GM12874 (cell line): Measurements from ENCODE around the gene DENR.
"Not testable (repeated sequence)": the region's sequence is repeated elsewhere in the genome, so short reads cannot be mapped to it uniquely, and the experiment has no call there.

Experiments used
- CTCF ChIP-seq: IDR thresholded peaks from 2 replicates; pipeline ENCODE4 v1.5.1; 2011; ENCODE audit warnings: low read depth, mild to moderate bottlenecking, control low read depth, low read length, moderate library complexity; ENCODE audit not compliant: insufficient read depth

Gene DENR

GRCh38 chr12:122752464-122753318 lies at the start of gene DENR:
Gene DENR (plus strand): TSS chr12:122752824. CDS start chr12:122753702, 878 bp downstream.
- TF ChIP-seq CTCF: peak; percentile 97

GRCh38 chr12:122702890-122703611 lies 49.6 kb upstream of the DENR start, which contains the start of gene HCAR2:
Gene HCAR2 (minus strand): TSS chr12:122703357. CDS start chr12:122703283, 74 bp downstream.
- TF ChIP-seq CTCF: not testable (repeated sequence)

- TF ChIP-seq CTCF: not testable (repeated sequence)
Observed at GRCh38 chr12:122716658-122717057, 36.0 kb upstream of the DENR start, which contains the start of gene HCAR3. Gene HCAR3 (minus strand): TSS chr12:122716811. CDS start chr12:122716737, 74 bp downstream.

GRCh38 chr12:122721057-122721545 lies 31.5 kb upstream of the DENR start:
- no peak for TF ChIP-seq CTCF

- no peak for TF ChIP-seq CTCF
Observed at GRCh38 chr12:122722387-122722786, 30.2 kb upstream of the DENR start.

GRCh38 chr12:122724641-122725243 lies 27.9 kb upstream of the DENR start:
- TF ChIP-seq CTCF: no peak
